ENCODE measurements around the gene ANKS6. TPM values are rescaled to one million over a fixed set of nuclear protein-coding genes. Genes with fewer than 3 reads are reported as not detected.

ANKS6 gene
- total and polyA plus RNA-seq, 9 of the 15 experiments (the other 6 are each of a cell fraction or from before 2014, with no cell fraction given) = 9.9 to 74.5 (median 36.9) TPM

DNA sequence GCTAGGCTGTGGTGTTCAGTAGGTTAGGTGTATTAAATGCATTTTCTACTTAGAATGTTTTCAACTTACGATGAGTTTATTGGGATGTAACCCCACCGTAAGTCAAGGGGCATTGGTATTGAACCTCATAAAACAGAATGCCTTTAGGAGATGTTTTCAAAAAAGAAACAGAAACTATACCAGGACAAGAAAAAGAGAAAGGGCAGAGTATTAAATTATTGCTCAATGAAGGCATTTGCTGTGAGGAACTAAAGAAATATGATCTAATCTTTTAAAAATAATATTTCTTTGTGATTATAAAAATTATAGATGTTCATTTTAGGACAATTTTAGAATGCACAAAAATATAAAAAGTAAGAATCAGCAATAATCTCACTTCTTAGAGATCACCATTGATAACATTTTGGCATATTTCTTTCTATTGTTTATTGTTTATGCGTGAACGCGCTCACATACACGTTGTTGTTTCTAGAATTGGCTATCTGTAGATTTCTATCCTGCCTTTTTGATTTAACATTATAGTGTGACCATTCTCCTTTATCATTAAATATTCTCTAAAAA, 19.1 kb upstream of the ANKS6 start:
- Histone ChIP-seq H3K27ac (ENCODE audit: extremely low read depth, low read depth, low read length) (no peak overlapping the region), H2AFZ (ENCODE audit: low read depth, low read length) (no peak overlapping the region), H3K36me3 (ENCODE audit: control insufficient read depth, insufficient read depth, low read length) (peaks cover 32% of the 10 kb centered on the region; the same call in 2 of the 3 replicates), H3K4me1 (replicated peaks in 1 of 2; ENCODE audit: control insufficient read depth in 2 of 2, insufficient read depth in 2 of 2, low read length in 2 of 2) (peaks cover 0 to 14% of the 10 kb centered on the region in 2 experiments; a peak in 4 of 5 replicates), H3K79me2 (ENCODE audit: control insufficient read depth, insufficient read depth, low read length) (peaks cover 23% of the 10 kb centered on the region), H4K20me1 (replicated peaks; ENCODE audit: control insufficient read depth, insufficient read depth, low read length) (no peaks in the 10 kb centered on the region), H3K4me2 (ENCODE audit: insufficient read depth, low read length) (no peak overlapping the region), H3K9ac (ENCODE audit: insufficient read depth in 1 of 2, low read depth in 2 of 2, low read length in 2 of 2) (no peak overlapping the region), H3K4me3 (no peak overlapping the region), H3K27me3 (ENCODE audit: control insufficient read depth in 2 of 2, insufficient read depth in 2 of 2, low read length in 2 of 2) (no peaks in the 10 kb centered on the region), H3K9me1 (ENCODE audit: control insufficient read depth, insufficient read depth, low read length) (no peaks in the 10 kb centered on the region), H3K9me3 (replicated peaks; ENCODE audit: control insufficient read depth, insufficient read depth, low read depth, low read length) (peaks cover 2% of the 10 kb centered on the region; the same call in 1 of the 2 replicates)
- TF ChIP-seq, protein P1, sequence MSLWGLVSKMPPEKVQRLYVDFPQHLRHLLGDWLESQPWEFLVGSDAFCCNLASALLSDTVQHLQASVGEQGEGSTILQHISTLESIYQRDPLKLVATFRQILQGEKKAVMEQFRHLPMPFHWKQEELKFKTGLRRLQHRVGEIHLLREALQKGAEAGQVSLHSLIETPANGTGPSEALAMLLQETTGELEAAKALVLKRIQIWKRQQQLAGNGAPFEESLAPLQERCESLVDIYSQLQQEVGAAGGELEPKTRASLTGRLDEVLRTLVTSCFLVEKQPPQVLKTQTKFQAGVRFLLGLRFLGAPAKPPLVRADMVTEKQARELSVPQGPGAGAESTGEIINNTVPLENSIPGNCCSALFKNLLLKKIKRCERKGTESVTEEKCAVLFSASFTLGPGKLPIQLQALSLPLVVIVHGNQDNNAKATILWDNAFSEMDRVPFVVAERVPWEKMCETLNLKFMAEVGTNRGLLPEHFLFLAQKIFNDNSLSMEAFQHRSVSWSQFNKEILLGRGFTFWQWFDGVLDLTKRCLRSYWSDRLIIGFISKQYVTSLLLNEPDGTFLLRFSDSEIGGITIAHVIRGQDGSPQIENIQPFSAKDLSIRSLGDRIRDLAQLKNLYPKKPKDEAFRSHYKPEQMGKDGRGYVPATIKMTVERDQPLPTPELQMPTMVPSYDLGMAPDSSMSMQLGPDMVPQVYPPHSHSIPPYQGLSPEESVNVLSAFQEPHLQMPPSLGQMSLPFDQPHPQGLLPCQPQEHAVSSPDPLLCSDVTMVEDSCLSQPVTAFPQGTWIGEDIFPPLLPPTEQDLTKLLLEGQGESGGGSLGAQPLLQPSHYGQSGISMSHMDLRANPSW (CRISPR knock-in tag; IDR thresholded peaks at IDR 0.05) = no peak
- TF ChIP-seq POU5F1 (IDR thresholded peaks at IDR 0.05; ENCODE audit: borderline replicate concordance, low read depth, low read length, partially characterized antibody) (no peak), YBX1 (IDR thresholded peaks at IDR 0.05) (no peak), ZNF766 (CRISPR knock-in tag; conservative IDR thresholded peaks at IDR 0.05) (no peak), MYBL2 (IDR thresholded peaks at IDR 0.05; ENCODE audit: low read depth) (no peak), MYBL2 (CRISPR knock-in tag; IDR thresholded peaks at IDR 0.05; ENCODE audit: borderline replicate concordance) (no peak), KLF10 (CRISPR knock-in tag; IDR thresholded peaks at IDR 0.05) (no peak), NR4A1 (CRISPR knock-in tag; IDR thresholded peaks at IDR 0.05) (no peak), NR4A1 (tag; IDR thresholded peaks at IDR 0.05) (no peak), ZNF311 (CRISPR knock-in tag; IDR thresholded peaks at IDR 0.05) (no peak), ZNF507 (tag; conservative IDR thresholded peaks at IDR 0.05) (no peak), C11orf30 (IDR thresholded peaks at IDR 0.05; ENCODE audit: low read depth) (peak; percentile 53; the same call in 1 of the 2 replicates), ZNF316 (IDR thresholded peaks at IDR 0.05) (peak; percentile 71)
- WGBS (ENCODE audit: insufficient coverage, low coverage, missing lambda C conversion rate) = 93% methylated on average over 6 of the region's 6 CpGs
- ChIA-PET POLR2A (no interaction called here), CTCF (ENCODE audit: low intra/inter-chr PET ratio) (interaction anchor here (0.7 kb wide), 1 partner anchor 148 kb away, joined by 8 read pairs; no protein-coding TSS in a partner anchor)
- in situ Hi-C loops (cut with MboI) (no loop called here), intact Hi-C loops (cut with micrococcal nuclease) (no loop called here)
- BruUV-seq (replicated peaks) = no TSS peak
- DNase-seq (ENCODE audit: extremely low read depth in 1 of 4, low spot score in 3 of 4) (no peak), FAIRE-seq (no peak), ATAC-seq (no peak)

Data from K562 (cell line).